ENCODE results near the gene APEH.

The APEH gene

GRCh38 chr3:49647741-49648140 lies 26.4 kb upstream of the APEH start:
- H3K4me2 ChIP-seq (ENCODE audit: low read depth, low read length, poor library complexity, severe bottlenecking): no peak overlapping the region
- no peaks in the 10 kb centered on the region for H3K36me3 ChIP-seq (ENCODE audit: low read length)
- TF ChIP-seq EZH2phosphoT487 (conservative IDR thresholded peaks at IDR 0.05; ENCODE audit: low read length) (no peak), CTCF (IDR thresholded peaks at IDR 0.05; ENCODE audit: insufficient read depth, low read length, poor library complexity, severe bottlenecking) (no peak)
- H3K27me3 ChIP-seq (ENCODE audit: low read length): no peaks in the 10 kb centered on the region
- no peak overlapping the region for H2AFZ ChIP-seq (ENCODE audit: low read depth, low read length, severe bottlenecking)
- H3K79me2 ChIP-seq (ENCODE audit: insufficient read depth, low read length): no peaks in the 10 kb centered on the region
- H4K20me1 ChIP-seq (ENCODE audit: low read depth, low read length): no peaks in the 10 kb centered on the region
- H3K9ac ChIP-seq (ENCODE audit: low read length): no peak overlapping the region
- H3K27ac ChIP-seq (ENCODE audit: low read depth, low read length): no peak overlapping the region
- H3F3A ChIP-seq (ENCODE audit: insufficient read depth): no peaks in the 10 kb centered on the region
- no peak overlapping the region for H3K4me3 ChIP-seq (ENCODE audit: insufficient read depth, low read length, poor library complexity, severe bottlenecking)
- H3K9me2 ChIP-seq (replicated peaks; ENCODE audit: insufficient read depth, low read length): no peaks in the 10 kb centered on the region
- no peaks in the 10 kb centered on the region for H3K9me3 ChIP-seq (ENCODE audit: insufficient read depth, low read length)

- no peaks in the 10 kb centered on the region for H3K9me2 ChIP-seq (replicated peaks; ENCODE audit: insufficient read depth, low read length)
- no peaks in the 10 kb centered on the region for H3K36me3 ChIP-seq (ENCODE audit: low read length)
- no peaks in the 10 kb centered on the region for H4K20me1 ChIP-seq (ENCODE audit: low read depth, low read length)
- no peak overlapping the region for H3K4me2 ChIP-seq (ENCODE audit: low read depth, low read length, poor library complexity, severe bottlenecking)
- H2AFZ ChIP-seq (ENCODE audit: low read depth, low read length, severe bottlenecking): no peak overlapping the region
- no peak overlapping the region for H3K9ac ChIP-seq (ENCODE audit: low read length)
- H3K27me3 ChIP-seq (ENCODE audit: low read length): no peaks in the 10 kb centered on the region
- H3K4me3 ChIP-seq (ENCODE audit: insufficient read depth, low read length, poor library complexity, severe bottlenecking): no peak overlapping the region
- H3K79me2 ChIP-seq (ENCODE audit: insufficient read depth, low read length): no peaks in the 10 kb centered on the region
- H3K9me3 ChIP-seq (ENCODE audit: insufficient read depth, low read length): no peaks in the 10 kb centered on the region
- H3F3A ChIP-seq (ENCODE audit: insufficient read depth): no peaks in the 10 kb centered on the region
- H3K27ac ChIP-seq (ENCODE audit: low read depth, low read length): no peak overlapping the region
- TF ChIP-seq EZH2phosphoT487 (conservative IDR thresholded peaks at IDR 0.05; ENCODE audit: low read length) (no peak), CTCF (IDR thresholded peaks at IDR 0.05; ENCODE audit: insufficient read depth, low read length, poor library complexity, severe bottlenecking) (no peak)
Observed at GRCh38 chr3:49648354-49649019, 25.7 kb upstream of the APEH start.

- H2AFZ ChIP-seq (ENCODE audit: low read depth, low read length, severe bottlenecking): no peak overlapping the region
- no peak overlapping the region for H3K4me3 ChIP-seq (ENCODE audit: insufficient read depth, low read length, poor library complexity, severe bottlenecking)
- no peaks in the 10 kb centered on the region for H3K27me3 ChIP-seq (ENCODE audit: low read length)
- H3K4me2 ChIP-seq (ENCODE audit: low read depth, low read length, poor library complexity, severe bottlenecking): no peak overlapping the region
- H3K36me3 ChIP-seq (ENCODE audit: low read length): no peaks in the 10 kb centered on the region
- H3K79me2 ChIP-seq (ENCODE audit: insufficient read depth, low read length): no peaks in the 10 kb centered on the region
- H3K9me3 ChIP-seq (ENCODE audit: insufficient read depth, low read length): no peaks in the 10 kb centered on the region
- no peak for TF ChIP-seq EZH2phosphoT487 (conservative IDR thresholded peaks at IDR 0.05; ENCODE audit: low read length)
- no peak for TF ChIP-seq CTCF (IDR thresholded peaks at IDR 0.05; ENCODE audit: insufficient read depth, low read length, poor library complexity, severe bottlenecking)
- H4K20me1 ChIP-seq (ENCODE audit: low read depth, low read length): no peaks in the 10 kb centered on the region
- no peaks in the 10 kb centered on the region for H3K9me2 ChIP-seq (replicated peaks; ENCODE audit: insufficient read depth, low read length)
- no peak overlapping the region for H3K27ac ChIP-seq (ENCODE audit: low read depth, low read length)
- H3F3A ChIP-seq (ENCODE audit: insufficient read depth): no peaks in the 10 kb centered on the region
- H3K9ac ChIP-seq (ENCODE audit: low read length): no peak overlapping the region
Observed at GRCh38 chr3:49649576-49649975, 24.6 kb upstream of the APEH start.
